ENCODE measurements around the gene ITGA6.
A peak's percentile ranks its signal among the peaks of the same experiment; 100 is the strongest.

Gene ITGA6

DNA sequence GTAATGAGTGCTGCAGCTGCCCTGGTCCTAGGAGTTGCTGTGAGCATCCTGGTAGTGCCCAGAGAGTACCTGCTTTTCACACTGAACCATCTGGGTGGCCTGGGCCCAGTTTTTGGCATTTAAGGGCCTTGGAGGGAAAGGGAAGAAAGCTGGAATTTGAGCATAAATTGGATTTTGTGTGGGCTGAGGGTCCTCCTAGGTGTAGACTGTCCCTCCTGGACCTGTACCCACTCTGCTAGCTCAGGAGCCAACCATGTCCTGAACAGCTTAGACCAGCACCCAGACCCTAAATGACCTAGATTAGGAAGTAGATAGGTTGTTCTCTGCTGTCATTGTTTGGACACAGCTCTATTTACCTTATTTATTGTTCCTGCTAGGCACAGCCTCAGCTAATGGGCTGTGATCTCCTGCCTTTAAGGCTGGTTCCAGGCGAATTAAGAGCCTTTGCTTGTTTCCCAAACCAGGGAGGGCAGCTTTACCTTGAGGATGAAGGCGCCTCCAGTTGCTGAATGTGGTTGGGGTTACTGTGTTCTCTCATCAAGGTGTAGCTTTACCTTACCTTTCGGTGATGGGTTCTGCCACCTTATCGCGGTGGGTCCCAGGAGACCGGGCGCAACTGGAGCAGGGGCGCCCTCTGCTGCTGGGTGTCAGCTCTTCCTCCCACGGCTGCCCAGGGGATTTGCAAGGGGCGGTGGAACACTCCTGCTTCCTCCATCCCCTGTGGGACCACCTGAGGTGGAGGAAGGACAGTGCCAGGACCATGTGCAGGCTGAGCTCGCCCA is 34.4 kb downstream of the ITGA6 start:
- no peak overlapping the region for H3K4me3 ChIP-seq (ENCODE audit: low read depth, low read length)
- TF ChIP-seq, protein P1, sequence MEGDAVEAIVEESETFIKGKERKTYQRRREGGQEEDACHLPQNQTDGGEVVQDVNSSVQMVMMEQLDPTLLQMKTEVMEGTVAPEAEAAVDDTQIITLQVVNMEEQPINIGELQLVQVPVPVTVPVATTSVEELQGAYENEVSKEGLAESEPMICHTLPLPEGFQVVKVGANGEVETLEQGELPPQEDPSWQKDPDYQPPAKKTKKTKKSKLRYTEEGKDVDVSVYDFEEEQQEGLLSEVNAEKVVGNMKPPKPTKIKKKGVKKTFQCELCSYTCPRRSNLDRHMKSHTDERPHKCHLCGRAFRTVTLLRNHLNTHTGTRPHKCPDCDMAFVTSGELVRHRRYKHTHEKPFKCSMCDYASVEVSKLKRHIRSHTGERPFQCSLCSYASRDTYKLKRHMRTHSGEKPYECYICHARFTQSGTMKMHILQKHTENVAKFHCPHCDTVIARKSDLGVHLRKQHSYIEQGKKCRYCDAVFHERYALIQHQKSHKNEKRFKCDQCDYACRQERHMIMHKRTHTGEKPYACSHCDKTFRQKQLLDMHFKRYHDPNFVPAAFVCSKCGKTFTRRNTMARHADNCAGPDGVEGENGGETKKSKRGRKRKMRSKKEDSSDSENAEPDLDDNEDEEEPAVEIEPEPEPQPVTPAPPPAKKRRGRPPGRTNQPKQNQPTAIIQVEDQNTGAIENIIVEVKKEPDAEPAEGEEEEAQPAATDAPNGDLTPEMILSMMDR (IDR thresholded peaks at IDR 0.05; ENCODE audit: control insufficient read depth, extremely low read depth, insufficient read depth), result peak; percentile 88
- peak; percentile 58 for DNase-seq (ENCODE audit: low read depth)

DNA sequence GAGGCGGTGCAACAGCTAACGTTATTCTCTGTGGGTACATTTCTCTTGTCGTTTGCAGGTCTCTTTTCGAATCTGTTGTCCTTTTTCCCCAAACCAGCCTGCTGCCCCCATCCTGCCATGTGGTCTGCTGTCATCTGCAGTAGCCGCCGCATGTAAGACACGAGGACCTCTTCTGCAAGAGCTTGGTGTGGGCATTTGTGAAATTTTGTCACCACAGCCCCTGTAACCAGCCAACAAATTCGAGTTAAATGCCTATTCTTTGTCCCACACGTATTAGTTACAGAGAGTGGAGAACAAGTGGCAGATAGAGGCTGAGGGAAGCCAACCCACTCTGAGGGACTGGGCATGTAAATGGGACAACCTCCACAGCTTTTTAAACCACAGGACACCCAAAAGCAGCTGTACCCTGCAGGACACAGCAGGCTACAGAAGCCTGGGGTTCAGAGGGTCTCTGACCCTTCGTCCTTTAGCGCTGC is 35.0 kb downstream of the ITGA6 start:
- DNase-seq (ENCODE audit: low read depth), result no peak
- TF ChIP-seq, protein P1 (IDR thresholded peaks at IDR 0.05; ENCODE audit: control insufficient read depth, extremely low read depth, insufficient read depth), result no peak
- H3K4me3 ChIP-seq (ENCODE audit: low read depth, low read length), result no peak overlapping the region

DNA sequence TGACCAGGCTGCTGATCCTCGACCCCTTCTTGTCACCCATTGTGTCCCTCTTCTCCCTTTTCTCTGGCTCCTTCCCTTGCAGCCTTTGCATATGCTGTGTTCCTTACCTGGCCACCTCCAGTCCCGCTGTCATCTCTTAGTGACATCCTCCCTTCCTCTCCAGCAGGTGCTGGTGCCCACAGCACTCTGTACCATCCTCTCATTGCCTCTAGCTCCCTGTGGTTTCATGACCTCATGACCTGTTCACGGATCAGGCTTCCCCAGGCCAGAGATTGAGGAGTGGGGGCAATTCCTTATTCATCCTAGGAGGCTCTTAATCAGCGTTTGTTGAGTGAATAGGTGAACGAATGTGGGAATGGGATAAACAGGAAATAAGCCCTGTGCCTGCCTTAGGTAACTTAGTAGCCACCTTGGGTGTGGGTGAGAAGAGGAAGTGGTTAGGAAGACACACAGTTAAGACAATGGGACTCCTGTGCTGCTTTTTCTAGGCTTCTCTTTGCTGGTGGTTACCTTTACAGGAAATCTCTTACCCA is 35.5 kb downstream of the ITGA6 start:
- TF ChIP-seq, protein P1 (IDR thresholded peaks at IDR 0.05; ENCODE audit: control insufficient read depth, extremely low read depth, insufficient read depth), result no peak
- H3K4me3 ChIP-seq (ENCODE audit: low read depth, low read length), result no peak overlapping the region
- no peak for DNase-seq (ENCODE audit: low read depth)

DNA sequence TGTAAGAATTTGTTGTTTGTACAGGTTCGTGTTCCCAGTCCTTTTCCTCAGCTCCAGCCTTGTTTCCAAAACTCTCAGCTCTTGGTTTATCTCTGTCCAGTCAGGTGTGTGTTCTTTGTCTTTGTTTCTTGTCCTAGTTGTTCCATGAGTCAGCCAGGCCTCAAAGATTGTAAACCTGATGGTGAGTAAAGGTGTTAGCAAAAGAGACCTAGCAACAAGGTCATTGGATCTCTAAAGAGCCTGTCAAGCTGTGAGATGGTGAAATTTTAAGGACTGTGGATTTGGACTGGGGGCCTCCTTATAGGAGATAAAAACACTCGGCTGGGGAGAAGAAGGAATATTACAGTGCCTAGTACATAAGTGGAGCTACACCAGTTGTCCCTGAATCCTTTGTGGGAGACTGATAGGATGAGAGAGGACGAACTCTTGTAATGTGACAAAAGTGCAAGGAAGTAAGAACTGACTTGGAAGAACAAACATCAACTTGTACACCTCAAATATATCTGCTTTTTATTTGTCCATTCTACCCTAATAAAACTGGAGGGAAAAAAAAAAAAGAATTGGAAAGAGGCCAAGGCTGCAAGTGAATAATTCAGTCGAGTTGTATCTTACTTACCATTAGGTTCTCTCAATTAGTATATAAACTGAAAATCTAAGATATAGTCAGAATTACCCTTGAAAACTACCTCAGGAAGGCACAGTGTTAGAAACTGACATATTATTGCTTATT is 37.2 kb downstream of the ITGA6 start:
- DNase-seq (ENCODE audit: low read depth), result peak; percentile 62
- TF ChIP-seq, protein P1 (IDR thresholded peaks at IDR 0.05; ENCODE audit: control insufficient read depth, extremely low read depth, insufficient read depth), result no peak
- no peak overlapping the region for H3K4me3 ChIP-seq (ENCODE audit: low read depth, low read length)

DNA sequence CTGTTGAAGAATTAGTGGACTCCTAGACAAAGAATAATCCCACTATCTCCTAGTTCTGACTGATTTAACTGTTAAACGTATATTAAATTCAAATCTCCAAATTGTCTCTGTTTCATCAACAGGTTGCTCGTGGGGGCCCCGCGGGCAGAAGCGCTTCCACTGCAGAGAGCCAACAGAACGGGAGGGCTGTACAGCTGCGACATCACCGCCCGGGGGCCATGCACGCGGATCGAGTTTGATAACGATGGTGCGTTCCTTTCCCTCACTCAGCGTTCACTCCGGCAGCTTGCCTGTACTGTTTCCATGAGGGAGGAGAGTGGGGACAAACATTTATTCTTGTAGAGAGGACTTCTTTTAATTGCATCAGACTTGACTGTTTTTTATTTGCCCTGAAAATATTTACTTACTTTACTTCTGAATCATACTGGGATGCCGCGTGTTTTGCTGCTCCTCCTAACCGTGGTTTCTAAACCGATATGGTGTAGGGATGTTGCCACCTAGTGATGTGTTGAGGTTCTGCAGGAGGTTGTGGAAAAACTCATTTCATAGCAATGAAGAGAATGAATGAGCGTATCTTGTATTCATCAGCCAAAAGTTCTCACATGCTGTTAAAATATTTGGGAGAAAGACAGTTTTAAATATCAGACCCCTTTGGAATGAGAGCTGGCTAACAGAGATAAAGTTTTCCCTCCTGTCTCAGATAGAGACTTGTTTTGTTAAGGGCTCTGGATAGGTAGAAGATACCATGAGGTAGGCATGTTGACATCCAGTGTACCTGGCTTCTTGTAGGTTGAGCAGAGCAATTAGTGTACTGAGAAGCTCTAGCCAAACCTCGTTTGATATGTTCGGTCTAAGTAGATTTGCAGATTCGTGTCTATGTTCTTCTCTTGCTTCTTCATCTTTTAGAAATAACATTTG is 38.3 kb downstream of the ITGA6 start:
- DNase-seq (ENCODE audit: low read depth), result peak; percentile 86
- peak overlapping the region; percentile 21 for H3K4me3 ChIP-seq (ENCODE audit: low read depth, low read length)
- TF ChIP-seq, protein P1 (IDR thresholded peaks at IDR 0.05; ENCODE audit: control insufficient read depth, extremely low read depth, insufficient read depth), result peak; percentile 90

DNA sequence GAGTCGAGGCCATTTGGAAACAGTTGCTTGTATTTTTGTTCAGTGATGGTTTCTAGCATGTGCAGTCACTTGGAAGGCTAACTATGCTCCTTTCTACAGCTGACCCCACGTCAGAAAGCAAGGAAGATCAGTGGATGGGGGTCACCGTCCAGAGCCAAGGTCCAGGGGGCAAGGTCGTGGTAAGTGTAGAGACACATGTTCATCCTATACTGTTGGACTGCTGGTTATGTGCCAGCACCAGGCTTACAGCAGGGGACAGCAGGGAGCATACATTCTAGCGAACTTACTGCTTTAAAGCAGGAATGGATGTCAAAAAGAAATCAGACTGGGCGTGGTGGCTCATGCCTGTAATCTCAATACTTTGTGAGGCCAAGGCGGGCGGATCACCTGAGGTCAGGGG is 40.0 kb downstream of the ITGA6 start:
- DNase-seq (ENCODE audit: low read depth), result no peak
- no peak overlapping the region for H3K4me3 ChIP-seq (ENCODE audit: low read depth, low read length)
- TF ChIP-seq, protein P1 (IDR thresholded peaks at IDR 0.05; ENCODE audit: control insufficient read depth, extremely low read depth, insufficient read depth), result no peak
